Measurements from ENCODE around the gene CRY1.

CRY1 gene

DNA sequence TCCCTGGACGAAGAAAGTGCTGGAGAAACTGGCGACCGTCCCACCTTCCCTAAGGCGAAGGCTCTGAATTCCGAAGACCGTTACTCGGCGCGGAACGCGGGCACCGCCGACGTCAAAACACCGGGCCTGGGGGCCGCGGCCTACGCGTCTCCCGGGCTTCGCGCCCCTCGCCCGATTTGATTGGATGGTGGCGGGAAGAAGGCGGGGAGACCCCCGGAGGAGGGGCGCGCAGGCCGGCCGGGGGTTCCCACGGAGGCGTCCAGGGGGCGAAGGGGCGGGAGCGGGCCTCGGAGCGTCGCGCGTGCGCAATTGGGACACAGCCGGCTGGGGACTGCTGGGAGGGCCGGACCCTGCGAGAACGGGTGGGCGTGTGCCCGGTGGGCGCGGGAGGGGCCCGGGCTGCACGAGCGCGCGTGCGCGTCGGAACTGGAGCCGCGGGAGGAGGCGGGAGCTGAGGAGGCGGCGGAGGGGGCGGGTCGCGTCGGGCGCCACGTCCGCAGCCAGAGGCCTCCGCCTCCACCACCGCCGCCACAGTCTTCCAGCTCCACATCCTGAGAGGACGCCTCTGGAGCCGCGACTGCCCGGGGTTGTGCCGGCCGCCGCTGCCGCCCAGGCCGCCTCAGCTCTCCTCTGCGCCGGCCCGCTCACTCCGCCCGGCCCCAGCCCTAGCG, 137.8 kb downstream of the CRY1 start, which contains the start of gene TMEM263:
Gene TMEM263 (plus strand): TSS at position 531 of the 671 bp plus-strand sequence. CDS start 11,210 bp downstream, outside the sequence.
- peak; percentile 98 for DNase-seq

DNA sequence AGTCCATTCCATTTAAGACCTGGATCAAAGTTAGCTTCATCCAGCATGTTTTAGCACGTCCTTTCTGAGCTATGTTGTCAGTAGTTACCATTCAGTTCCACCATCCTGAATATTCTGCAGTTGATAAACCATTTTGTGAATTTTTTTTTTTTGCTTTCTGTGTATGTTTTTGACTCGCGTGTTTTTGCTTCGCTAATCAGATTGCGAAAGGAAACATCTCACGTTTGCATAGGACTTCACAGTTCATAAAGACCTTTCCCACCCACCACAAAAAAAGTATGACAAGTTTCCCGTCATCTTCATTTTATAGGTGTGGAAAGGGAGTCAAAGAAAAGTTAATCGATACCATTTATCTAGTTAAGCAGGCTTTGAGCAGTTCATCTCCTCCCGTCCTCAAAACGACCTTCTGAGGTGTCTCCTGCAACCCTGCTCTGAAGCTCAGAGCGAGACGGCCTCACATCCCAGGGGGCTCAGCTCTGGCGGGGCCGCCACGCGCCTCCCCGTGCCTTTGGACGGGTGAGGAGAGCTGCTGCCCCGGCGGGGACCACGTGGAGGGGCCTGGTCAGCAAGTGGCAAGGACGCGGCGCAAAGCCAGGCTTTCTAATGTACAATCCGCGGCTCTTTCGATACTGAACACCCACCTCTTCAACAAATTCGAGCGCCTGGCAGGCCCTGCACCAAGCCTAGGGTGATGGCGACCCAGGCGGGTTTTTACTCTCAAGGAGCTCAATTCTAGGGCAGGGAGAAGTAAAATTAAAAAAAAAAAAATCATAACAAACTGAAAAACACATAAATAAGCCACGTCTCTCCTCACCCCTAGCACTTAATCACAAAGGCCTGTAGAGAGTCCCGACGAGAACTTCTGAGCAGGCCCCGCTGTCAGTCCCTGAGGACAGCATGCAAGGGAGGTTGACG, 138.6 kb downstream of the CRY1 start:
- DNase-seq = peak; percentile 56

- DNase-seq = no peak
Observed at GRCh38 chr12:106953352-106954250, 139.7 kb downstream of the CRY1 start.

GRCh38 chr12:106950591-106950990, 142.8 kb downstream of the CRY1 start:
- DNase-seq = no peak

- no peak for DNase-seq
Observed at GRCh38 chr12:106947461-106947860, 145.9 kb downstream of the CRY1 start.

GRCh38 chr12:106945261-106945851, 148.0 kb downstream of the CRY1 start:
- no peak for DNase-seq

GRCh38 chr12:106942775-106943174, 150.6 kb downstream of the CRY1 start:
- DNase-seq = no peak

- no peak for DNase-seq
Observed at GRCh38 chr12:106941481-106942156, 151.7 kb downstream of the CRY1 start.

Measured in NCI-H82 (cell line).